ENCODE results near the gene RPUSD1. TPM values are rescaled to one million over a fixed set of nuclear protein-coding genes. Genes with fewer than 3 reads are reported as not detected.

The RPUSD1 gene
- total RNA-seq, 4 donors from 2014 or later = 31.0 to 42.1 (median 37.4) TPM

- Histone ChIP-seq H3K9me3 (no peaks in the 10 kb centered on the region), H3K27me3 (no peaks in the 10 kb centered on the region), H3K4me3 (no peak overlapping the region), H3K36me3 (no peaks in the 10 kb centered on the region), H3K4me1 (no peaks in the 10 kb centered on the region), H3K27ac (no peak overlapping the region)
- no peak for TF ChIP-seq POLR2A (IDR thresholded peaks at IDR 0.05)
- no peak for TF ChIP-seq CTCF (IDR thresholded peaks at IDR 0.05)
- DNase-seq = no peak
Observed at GRCh38 chr16:825341-826061, 37.3 kb upstream of the RPUSD1 start.

- no peaks in the 10 kb centered on the region for H3K27me3 ChIP-seq
- no peak for DNase-seq
- H3K27ac ChIP-seq = no peak overlapping the region
- no peak overlapping the region for H3K4me3 ChIP-seq
- no peaks in the 10 kb centered on the region for H3K9me3 ChIP-seq
- TF ChIP-seq CTCF (IDR thresholded peaks at IDR 0.05) = no peak
- no peak for TF ChIP-seq POLR2A (IDR thresholded peaks at IDR 0.05)
- no peaks in the 10 kb centered on the region for H3K36me3 ChIP-seq
- H3K4me1 ChIP-seq = no peaks in the 10 kb centered on the region
Observed at GRCh38 chr16:824601-825000, 36.4 kb upstream of the RPUSD1 start.

- no peaks in the 10 kb centered on the region for H3K36me3 ChIP-seq
- no peak for TF ChIP-seq CTCF (IDR thresholded peaks at IDR 0.05)
- TF ChIP-seq POLR2A (IDR thresholded peaks at IDR 0.05) = no peak
- H3K9me3 ChIP-seq = no peaks in the 10 kb centered on the region
- H3K27me3 ChIP-seq = no peaks in the 10 kb centered on the region
- H3K4me1 ChIP-seq = no peaks in the 10 kb centered on the region
- H3K27ac ChIP-seq = no peak overlapping the region
- DNase-seq = no peak
- no peak overlapping the region for H3K4me3 ChIP-seq
Observed at GRCh38 chr16:824194-824593, 36.0 kb upstream of the RPUSD1 start.

- H3K9me3 ChIP-seq = no peaks in the 10 kb centered on the region
- TF ChIP-seq CTCF (IDR thresholded peaks at IDR 0.05) = no peak
- TF ChIP-seq POLR2A (IDR thresholded peaks at IDR 0.05) = no peak
- H3K27me3 ChIP-seq = no peaks in the 10 kb centered on the region
- no peaks in the 10 kb centered on the region for H3K4me1 ChIP-seq
- no peak overlapping the region for H3K27ac ChIP-seq
- no peak overlapping the region for H3K4me3 ChIP-seq
- H3K36me3 ChIP-seq = no peaks in the 10 kb centered on the region
- DNase-seq = no peak
Observed at GRCh38 chr16:822909-823297, 34.7 kb upstream of the RPUSD1 start.

- DNase-seq = no peak
- no peaks in the 10 kb centered on the region for H3K36me3 ChIP-seq
- H3K27me3 ChIP-seq = no peaks in the 10 kb centered on the region
- no peak overlapping the region for H3K4me3 ChIP-seq
- H3K9me3 ChIP-seq = no peaks in the 10 kb centered on the region
- H3K4me1 ChIP-seq = no peaks in the 10 kb centered on the region
- TF ChIP-seq POLR2A (IDR thresholded peaks at IDR 0.05) (no peak), CTCF (IDR thresholded peaks at IDR 0.05) (no peak)
- no peak overlapping the region for H3K27ac ChIP-seq
Observed at GRCh38 chr16:822174-822908, 34.2 kb upstream of the RPUSD1 start.

Data from Peyer's patch (tissue), 4 donors.